ENCODE results near the gene ZNF740. TPM values are rescaled to one million over a fixed set of nuclear protein-coding genes. Genes with fewer than 3 reads are reported as not detected.

ZNF740 gene
- total and polyA plus RNA-seq, 2 of the 8 experiments (the other 6 are each of a cell fraction or from before 2014, with no cell fraction given): 8.2 to 40.0 TPM

- Histone ChIP-seq H3K9me3 (ENCODE audit: insufficient read depth in 2 of 2, low read depth in 1 of 2, low read length in 1 of 2) (no peaks in the 10 kb centered on the region), H3K79me2 (ENCODE audit: control insufficient read depth in 1 of 2, insufficient read depth in 2 of 2, low read length in 2 of 2) (no peaks in the 10 kb centered on the region), H2AK5ac (ENCODE audit: low read depth, low read length) (no peak overlapping the region), H3K18ac (ENCODE audit: extremely low read depth, low read length) (no peak overlapping the region), H4K8ac (ENCODE audit: extremely low read depth, insufficient read depth, low read length) (no peak overlapping the region), H3K4me2 (ENCODE audit: insufficient read depth in 1 of 2, low read depth in 2 of 2, low read length in 2 of 2) (peak overlapping the region in 1 of 2 experiments; percentile 22; a peak in 2 of 4 replicates), H3K27me3 (replicated peaks in 1 of 4; ENCODE audit: control insufficient read depth in 3 of 4, extremely low read depth in 1 of 4, insufficient read depth in 3 of 4, low read length in 3 of 4) (peaks cover 0 to 8% (median 3%) of the 10 kb centered on the region in 4 experiments; a peak in 4 of 7 replicates), H3K23ac (ENCODE audit: insufficient read length) (no peak overlapping the region), H4K91ac (replicated peaks; ENCODE audit: insufficient read length, low read length) (no peak overlapping the region), H4K5ac (ENCODE audit: insufficient read length, low read depth, low read length) (no peak overlapping the region), H3K9ac (replicated peaks in 1 of 4; ENCODE audit: extremely low read depth in 1 of 4, low read depth in 3 of 4, low read length in 3 of 4) (no peak overlapping the region; a peak in 1 of 7 replicates), H3K4ac (replicated peaks; ENCODE audit: insufficient read length, low read depth, low read length) (no peak overlapping the region), H3K4me3 (ENCODE audit: extremely low read depth in 1 of 4, insufficient read depth in 2 of 4, low read depth in 3 of 4, low read length in 4 of 4) (no peak overlapping the region), H3K56ac (replicated peaks; ENCODE audit: insufficient read length, low read depth, low read length) (no peak overlapping the region), H3K27ac (ENCODE audit: low read depth, low read length) (no peak overlapping the region), H2BK20ac (ENCODE audit: low read length) (no peak overlapping the region), H2BK5ac (ENCODE audit: low read depth, low read length) (no peak overlapping the region), H2AFZ (ENCODE audit: low read length) (no peak overlapping the region), H2BK15ac (ENCODE audit: low read length) (no peak overlapping the region), H2BK12ac (ENCODE audit: low read depth, low read length) (no peak overlapping the region), H2BK120ac (replicated peaks; ENCODE audit: low read depth, low read length) (no peak overlapping the region), H3K14ac (ENCODE audit: insufficient read length) (no peak overlapping the region), H3K79me1 (ENCODE audit: low read depth, low read length) (no peaks in the 10 kb centered on the region; the same call in 1 of the 2 replicates), H3K36me3 (ENCODE audit: control insufficient read depth in 2 of 4, insufficient read depth in 4 of 4, low read length in 3 of 4) (peaks cover 8 to 31% (median 21%) of the 10 kb centered on the region in 4 experiments; a peak in 7 of 8 replicates), H3K4me1 (replicated peaks in 1 of 4; ENCODE audit: control insufficient read depth in 3 of 4, insufficient read depth in 4 of 4, low read length in 3 of 4) (peaks cover 0 to 6% (median 3%) of the 10 kb centered on the region in 4 experiments; a peak in 4 of 7 replicates), H4K20me1 (replicated peaks in 1 of 2; ENCODE audit: control insufficient read depth in 1 of 2, insufficient read depth in 2 of 2, low read length in 2 of 2) (peaks cover 2 to 13% of the 10 kb centered on the region in 2 experiments), H3K23me2 (ENCODE audit: low read depth, low read length) (no peaks in the 10 kb centered on the region)
- 47% methylated on average over 14 of the region's 14 CpGs; no CpG with 5 or more reads in 1 of the 2 experiments for WGBS, 2 experiments (ENCODE audit: extremely low coverage in 1 of 2, insufficient coverage in 1 of 2, insufficient read length in 1 of 2, insufficient replicate concordance in 2 of 2, low coverage in 1 of 2, low lambda C conversion rate in 2 of 2, missing lambda C conversion rate in 1 of 2)
- DNase-seq (ENCODE audit: low read depth in 1 of 2, low spot score in 2 of 2) (peak in 1 of 2 experiments; percentile 81), FAIRE-seq (no peak)
- POLR2A ChIA-PET (ENCODE audit: partially characterized antibody): interaction anchor here (0.9 to 2.8 kb wide), 5 partner anchors 8 to 100 kb away, joined by 3 to 13 read pairs (median 6); partner anchors contain the start of genes CSAD and ZNF740
- CTCF ChIA-PET (ENCODE audit: partially characterized antibody): interaction anchor here (0.6 to 11.1 kb wide), 20 partner anchors 9 to 191 kb away, joined by 3 to 164 read pairs (median 6); partner anchors contain the start of genes CSAD, ITGB7, PFDN5 and SOAT2
- TF ChIP-seq CBX8 (IDR thresholded peaks at IDR 0.05; ENCODE audit: borderline replicate concordance, low read depth, low read length): no peak
- TF ChIP-seq JUND (IDR thresholded peaks at IDR 0.05; ENCODE audit: low read length): peak; percentile 74
- no peak for TF ChIP-seq SP4 (IDR thresholded peaks at IDR 0.05; ENCODE audit: low read length)
- TF ChIP-seq ATF3 (IDR thresholded peaks at IDR 0.05; ENCODE audit: insufficient read depth, low read depth, low read length): no peak
- TF ChIP-seq SP2 (IDR thresholded peaks at IDR 0.05; ENCODE audit: low read length): no peak
- TF ChIP-seq FOSL1 (IDR thresholded peaks at IDR 0.05; ENCODE audit: insufficient read depth, low read depth, low read length): no peak
- TF ChIP-seq NANOG (IDR thresholded peaks at IDR 0.05; ENCODE audit: insufficient read depth, low read depth, low read length, poor library complexity, severe bottlenecking): no peak
- 0 out of 2 replicates have a peak, but pooled peaks have one; percentile 20 for TF ChIP-seq E2F6 (IDR thresholded peaks at IDR 0.05)
- peak; percentile 45; the same call in 1 of the 2 replicates for TF ChIP-seq GABPA (IDR thresholded peaks at IDR 0.05; ENCODE audit: borderline replicate concordance, insufficient read depth, low read length)
- no peak for TF ChIP-seq POU5F1 (IDR thresholded peaks at IDR 0.05; ENCODE audit: low read depth, low read length)
- no peak for TF ChIP-seq EZH2 (IDR thresholded peaks at IDR 0.05; ENCODE audit: low read depth, low read length, severe bottlenecking)
Measured at GRCh38 chr12:53190108-53190729, 9.7 kb downstream of the ZNF740 start.
